ENCODE data around the gene SH3GL2.

SH3GL2 gene

DNA sequence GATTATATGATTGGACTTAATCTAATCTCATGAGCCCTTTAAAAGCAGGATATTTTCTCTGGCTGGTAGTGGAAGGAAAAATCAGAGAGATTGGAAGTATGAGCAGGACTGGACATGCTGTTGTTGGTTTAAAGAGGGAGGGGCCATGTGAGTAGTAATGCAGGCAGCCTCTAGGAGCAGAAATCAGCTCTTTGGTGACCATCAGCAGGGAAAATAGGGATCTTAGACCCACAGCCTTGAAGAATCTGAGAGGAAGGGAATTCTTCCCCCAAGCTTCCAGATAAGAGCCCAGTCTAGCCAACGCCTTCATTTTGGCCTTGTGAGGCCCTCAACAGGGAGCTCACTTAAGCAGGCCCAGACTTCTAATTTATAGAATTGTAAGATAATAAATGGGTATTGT lies 9.5 kb downstream of the SH3GL2 start:
- no peaks in the 10 kb centered on the region for H3K4me1 Mint-ChIP-seq (ENCODE audit: low read depth)
- H3K36me3 Mint-ChIP-seq (ENCODE audit: low read depth), result no peaks in the 10 kb centered on the region
- no peak overlapping the region for H3K27ac Mint-ChIP-seq
- no peaks in the 10 kb centered on the region for H3K9me3 Mint-ChIP-seq
- H3K27me3 Mint-ChIP-seq, result no peaks in the 10 kb centered on the region
- H3K4me3 Mint-ChIP-seq, result no peak overlapping the region
- intact Hi-C loops (cut with micrococcal nuclease), result no loop called here

DNA sequence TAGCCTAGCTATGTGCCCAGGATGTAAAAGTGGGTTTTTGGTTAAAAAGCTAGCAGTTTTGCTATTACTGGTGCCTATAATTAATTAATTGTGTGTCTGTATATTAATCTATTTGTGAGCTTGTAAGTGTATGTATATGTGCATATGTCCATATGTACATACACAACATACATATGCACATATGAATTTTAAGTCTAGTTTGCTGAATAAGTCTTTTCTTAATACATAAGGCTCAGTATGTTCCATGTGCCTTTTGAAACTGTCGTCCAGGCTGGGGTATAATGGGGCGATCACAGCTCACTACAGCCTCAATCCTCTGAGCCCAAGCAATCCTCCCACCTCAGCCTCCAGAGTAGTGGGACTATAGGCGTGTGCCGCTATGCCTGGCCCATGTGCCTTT lies 10.1 kb downstream of the SH3GL2 start:
- Mint-ChIP-seq H3K27ac (no peak overlapping the region), H3K4me3 (no peak overlapping the region), H3K27me3 (no peaks in the 10 kb centered on the region), H3K4me1 (ENCODE audit: low read depth) (no peaks in the 10 kb centered on the region), H3K36me3 (ENCODE audit: low read depth) (no peaks in the 10 kb centered on the region), H3K9me3 (no peaks in the 10 kb centered on the region)
- intact Hi-C loops (cut with micrococcal nuclease), result no loop called here

DNA sequence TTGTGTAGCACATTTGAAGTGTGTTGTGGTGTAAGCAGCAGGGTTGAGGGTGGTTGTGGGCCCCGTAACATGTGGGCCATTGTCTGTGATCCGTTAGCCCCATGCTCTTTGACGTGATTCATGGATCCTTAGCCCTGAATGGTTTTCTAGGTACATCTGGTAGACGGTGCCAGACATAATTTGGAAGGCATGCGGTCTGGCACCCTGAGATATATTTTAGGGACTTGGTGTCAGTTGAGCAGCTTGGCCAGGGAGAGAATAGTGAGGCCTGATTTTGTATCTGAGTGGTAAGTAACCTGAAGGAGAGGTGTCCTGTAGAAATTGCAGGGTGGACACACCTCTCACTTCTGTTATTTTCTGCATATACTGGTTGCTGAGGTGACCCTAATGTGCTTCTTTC lies 10.9 kb downstream of the SH3GL2 start:
- Mint-ChIP-seq H3K4me1 (ENCODE audit: low read depth) (no peaks in the 10 kb centered on the region), H3K27me3 (no peaks in the 10 kb centered on the region), H3K36me3 (ENCODE audit: low read depth) (no peaks in the 10 kb centered on the region), H3K4me3 (no peak overlapping the region), H3K9me3 (no peaks in the 10 kb centered on the region), H3K27ac (no peak overlapping the region)
- intact Hi-C loops (cut with micrococcal nuclease), result no loop called here

DNA sequence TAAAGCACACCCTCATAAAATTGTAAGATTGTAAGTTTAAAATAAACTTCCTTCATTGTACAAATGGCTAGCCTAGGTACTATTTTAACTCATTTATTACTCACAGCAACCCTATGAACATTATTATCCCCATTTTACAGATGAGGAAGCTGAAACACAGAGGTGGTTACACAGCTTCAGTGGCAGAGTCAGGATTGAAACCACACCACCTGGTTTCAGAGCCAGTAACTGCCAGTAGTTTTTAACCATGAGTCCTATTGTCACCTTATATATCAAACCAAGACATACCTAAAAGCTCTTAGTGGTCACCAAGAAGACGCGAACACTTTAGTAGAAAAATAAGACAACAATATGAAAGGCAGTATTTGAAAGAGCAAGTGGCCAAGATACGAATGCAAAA lies 16.1 kb downstream of the SH3GL2 start:
- no peaks in the 10 kb centered on the region for H3K4me1 Mint-ChIP-seq (ENCODE audit: low read depth)
- H3K4me3 Mint-ChIP-seq, result no peak overlapping the region
- H3K9me3 Mint-ChIP-seq, result no peaks in the 10 kb centered on the region
- intact Hi-C loops (cut with micrococcal nuclease), result no loop called here
- no peaks in the 10 kb centered on the region for H3K27me3 Mint-ChIP-seq
- H3K36me3 Mint-ChIP-seq (ENCODE audit: low read depth), result no peaks in the 10 kb centered on the region
- no peak overlapping the region for H3K27ac Mint-ChIP-seq

DNA sequence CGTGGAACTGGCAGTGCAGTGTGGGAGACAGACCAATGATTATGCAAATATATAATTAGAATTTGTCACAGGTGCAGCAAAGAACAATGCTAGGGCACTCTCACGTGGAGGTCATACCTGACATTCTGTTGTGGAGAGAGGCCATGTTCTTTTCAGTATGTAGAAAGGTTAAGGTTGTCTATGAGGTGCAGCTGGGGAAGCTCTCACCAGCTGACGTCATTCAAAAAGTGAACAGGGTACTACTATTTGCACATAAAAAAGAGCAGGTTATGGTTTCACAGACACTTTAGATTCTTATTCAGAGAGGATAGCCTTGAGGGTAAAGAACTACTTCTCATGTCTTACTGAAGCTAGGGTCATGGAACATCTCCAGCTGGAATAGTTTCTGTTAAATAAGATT lies 19.1 kb downstream of the SH3GL2 start:
- Mint-ChIP-seq H3K36me3 (ENCODE audit: low read depth) (no peaks in the 10 kb centered on the region), H3K4me3 (no peak overlapping the region), H3K4me1 (ENCODE audit: low read depth) (no peaks in the 10 kb centered on the region), H3K9me3 (no peaks in the 10 kb centered on the region), H3K27me3 (no peaks in the 10 kb centered on the region), H3K27ac (no peak overlapping the region)
- intact Hi-C loops (cut with micrococcal nuclease), result no loop called here

DNA sequence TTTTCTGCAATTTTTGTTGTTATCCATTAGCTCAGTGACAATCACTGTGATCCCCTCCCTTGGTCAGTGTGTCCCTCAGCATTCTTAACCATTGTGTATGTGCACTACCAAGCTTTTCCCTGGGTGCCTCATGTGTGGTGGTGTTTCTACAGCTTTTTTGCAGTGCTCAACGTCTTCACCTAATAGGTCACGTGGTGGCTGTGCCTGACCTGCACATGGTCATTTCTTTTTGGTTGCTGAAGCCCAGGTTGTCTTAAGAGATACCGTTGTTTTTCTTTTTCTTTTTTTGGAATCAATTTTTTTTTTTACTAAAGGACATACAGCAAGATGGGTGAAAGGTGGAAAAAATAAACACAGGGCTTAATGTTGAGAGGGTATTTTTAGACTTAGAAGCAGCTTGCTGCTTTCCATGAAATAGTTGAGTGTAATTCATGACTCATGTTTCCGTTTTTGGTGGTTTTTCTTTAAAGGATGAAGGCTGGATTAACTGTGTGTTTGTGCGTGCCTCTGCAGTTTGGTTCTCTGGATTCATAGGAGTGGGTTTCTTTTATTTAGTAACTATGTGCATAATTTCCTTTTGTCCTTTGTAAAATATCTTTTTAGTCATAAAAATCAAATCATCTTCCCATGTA lies 22.2 kb downstream of the SH3GL2 start:
- no peaks in the 10 kb centered on the region for H3K4me1 Mint-ChIP-seq (ENCODE audit: low read depth)
- no peak overlapping the region for H3K4me3 Mint-ChIP-seq
- H3K27ac Mint-ChIP-seq, result no peak overlapping the region
- no peaks in the 10 kb centered on the region for H3K27me3 Mint-ChIP-seq
- H3K36me3 Mint-ChIP-seq (ENCODE audit: low read depth), result no peaks in the 10 kb centered on the region
- intact Hi-C loops (cut with micrococcal nuclease), result no loop called here
- H3K9me3 Mint-ChIP-seq, result no peaks in the 10 kb centered on the region

DNA sequence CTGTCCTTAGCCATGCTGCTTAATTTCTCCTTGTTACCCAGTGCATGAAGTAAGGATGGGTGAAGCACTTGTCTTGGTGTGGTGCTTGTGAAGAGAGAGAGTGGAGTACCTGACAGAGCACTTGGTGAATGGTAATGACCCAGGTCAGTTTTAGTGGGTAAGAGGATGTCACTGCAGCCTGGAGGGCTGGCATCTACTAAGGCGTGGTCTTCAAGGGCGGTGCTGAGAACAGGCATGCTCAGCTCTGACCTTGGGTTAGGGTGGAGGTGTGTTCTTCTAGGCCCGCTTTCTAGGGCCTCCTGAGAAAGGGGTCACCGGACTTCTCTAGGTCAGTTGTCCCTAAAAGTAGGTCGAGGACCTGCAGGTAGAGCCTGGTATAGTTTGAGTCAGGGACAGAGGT lies 25.7 kb downstream of the SH3GL2 start:
- Mint-ChIP-seq H3K4me3 (no peak overlapping the region), H3K27me3 (no peaks in the 10 kb centered on the region)
- intact Hi-C loops (cut with micrococcal nuclease), result no loop called here

DNA sequence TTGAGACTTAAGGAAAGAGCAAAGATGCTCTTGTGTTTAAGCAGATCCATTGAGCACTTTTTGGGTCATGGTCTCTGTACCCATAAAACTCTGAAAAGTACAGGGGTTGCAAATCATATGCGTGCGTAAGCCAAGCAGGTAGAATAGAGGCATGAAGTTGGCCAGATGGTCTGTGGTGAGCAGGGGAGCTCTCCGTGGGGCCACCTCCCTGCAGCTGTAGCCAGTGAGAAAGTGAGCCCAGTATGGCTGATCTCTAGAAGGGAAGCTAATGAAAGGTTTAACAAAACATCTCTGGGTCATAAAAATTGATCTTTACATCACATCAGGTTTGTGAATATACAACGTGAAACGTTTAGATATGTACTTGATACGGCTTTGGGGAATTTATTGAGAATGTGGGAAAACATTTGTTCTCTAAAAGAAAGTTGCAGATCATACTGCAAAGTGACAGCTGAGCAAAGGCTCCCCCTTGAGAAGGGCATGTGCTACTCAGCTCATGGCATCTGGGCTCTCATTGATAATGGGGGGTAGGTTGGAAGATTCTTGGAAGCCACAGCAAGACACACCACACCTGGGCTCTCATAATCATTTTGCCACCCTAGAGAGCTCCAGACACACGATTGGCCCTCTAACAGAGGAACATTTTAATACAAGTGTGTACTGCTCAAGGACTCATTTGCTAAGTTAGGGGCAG lies 30.6 kb downstream of the SH3GL2 start:
- H3K36me3 Mint-ChIP-seq (ENCODE audit: low read depth), result no peaks in the 10 kb centered on the region
- no peaks in the 10 kb centered on the region for H3K27me3 Mint-ChIP-seq
- no peaks in the 10 kb centered on the region for H3K4me1 Mint-ChIP-seq (ENCODE audit: low read depth)
- no peaks in the 10 kb centered on the region for H3K9me3 Mint-ChIP-seq
- intact Hi-C loops (cut with micrococcal nuclease), result no loop called here
- no peak overlapping the region for H3K27ac Mint-ChIP-seq
- no peak overlapping the region for H3K4me3 Mint-ChIP-seq

More for the DNA sequence above, 25.7 kb downstream of the SH3GL2 start:
- no peaks in the 10 kb centered on the region for H3K9me3 Mint-ChIP-seq
- H3K36me3 Mint-ChIP-seq (ENCODE audit: low read depth), result no peaks in the 10 kb centered on the region
- no peak overlapping the region for H3K27ac Mint-ChIP-seq
- H3K4me1 Mint-ChIP-seq (ENCODE audit: low read depth), result no peaks in the 10 kb centered on the region

DNA sequence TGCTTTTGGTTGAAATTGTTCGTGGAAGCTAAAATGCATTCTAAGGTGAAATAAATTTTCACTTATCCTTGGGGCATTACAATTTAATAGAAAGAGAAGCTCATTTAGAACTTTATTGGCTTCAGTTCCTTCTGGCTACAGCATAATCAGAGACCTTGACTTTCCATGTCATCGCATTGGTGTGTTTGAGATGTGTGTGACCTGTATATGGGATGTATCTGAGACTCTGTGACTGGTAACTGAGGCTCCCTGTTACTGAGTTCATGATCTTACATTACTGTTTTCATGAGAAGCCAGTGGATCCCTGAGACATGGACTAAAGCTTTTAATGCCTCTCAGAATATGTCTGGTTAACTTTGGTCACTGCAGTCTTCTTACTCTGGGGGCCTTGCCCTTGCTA lies 32.5 kb downstream of the SH3GL2 start:
- H3K27me3 Mint-ChIP-seq, result no peaks in the 10 kb centered on the region
- no peaks in the 10 kb centered on the region for H3K9me3 Mint-ChIP-seq

DNA sequence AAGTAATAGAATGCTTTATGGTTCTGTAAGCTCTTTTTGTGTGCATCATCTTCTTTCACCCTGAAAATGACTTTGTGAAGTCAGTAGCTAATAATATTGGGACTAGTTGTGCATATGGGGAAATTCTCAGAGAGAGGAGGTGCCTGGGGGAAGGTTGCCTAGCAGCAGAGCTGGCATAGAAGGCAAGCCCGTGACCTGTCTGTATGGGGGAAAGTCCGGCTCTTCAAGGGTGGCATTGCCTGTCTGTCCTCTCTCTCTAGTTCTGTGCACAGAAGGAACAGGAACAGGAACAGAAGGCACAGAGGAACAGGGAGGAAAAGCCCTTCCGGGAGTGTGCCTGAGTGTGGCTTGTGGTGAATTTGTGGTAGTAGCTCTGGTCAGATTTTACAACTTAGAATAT lies 33.1 kb downstream of the SH3GL2 start:
- Mint-ChIP-seq H3K9me3 (no peaks in the 10 kb centered on the region), H3K27me3 (no peaks in the 10 kb centered on the region), H3K4me1 (ENCODE audit: low read depth) (no peaks in the 10 kb centered on the region), H3K4me3 (no peak overlapping the region), H3K27ac (no peak overlapping the region), H3K36me3 (ENCODE audit: low read depth) (no peaks in the 10 kb centered on the region)
- intact Hi-C loops (cut with micrococcal nuclease), result no loop called here

More for the DNA sequence above, 32.5 kb downstream of the SH3GL2 start:
- H3K4me1 Mint-ChIP-seq (ENCODE audit: low read depth), result no peaks in the 10 kb centered on the region
- H3K36me3 Mint-ChIP-seq (ENCODE audit: low read depth), result no peaks in the 10 kb centered on the region
- H3K4me3 Mint-ChIP-seq, result no peak overlapping the region
- no peak overlapping the region for H3K27ac Mint-ChIP-seq
- intact Hi-C loops (cut with micrococcal nuclease), result no loop called here

DNA sequence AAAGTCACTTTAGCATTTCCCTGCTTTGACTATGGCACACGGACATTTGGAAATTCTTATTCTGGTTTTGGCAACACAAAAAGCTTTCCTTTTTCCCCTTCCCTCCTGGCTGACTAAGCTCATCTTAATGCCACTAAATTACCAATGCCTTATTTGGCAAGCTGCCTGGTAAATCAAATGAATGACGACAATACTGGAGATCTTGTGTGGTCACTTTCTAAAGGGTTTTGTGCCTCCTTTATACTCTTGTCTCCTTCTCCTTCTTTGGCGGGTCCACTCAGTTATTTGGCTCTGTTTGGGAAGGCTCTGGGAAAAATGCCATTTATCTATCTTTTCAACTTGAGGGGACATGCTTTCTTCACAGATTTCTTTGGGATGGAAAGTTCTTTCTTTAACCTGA lies 34.9 kb downstream of the SH3GL2 start:
- intact Hi-C loops (cut with micrococcal nuclease), result no loop called here
- no peaks in the 10 kb centered on the region for H3K9me3 Mint-ChIP-seq
- H3K4me3 Mint-ChIP-seq, result no peak overlapping the region
- H3K27ac Mint-ChIP-seq, result no peak overlapping the region
- H3K27me3 Mint-ChIP-seq, result no peaks in the 10 kb centered on the region
- no peaks in the 10 kb centered on the region for H3K36me3 Mint-ChIP-seq (ENCODE audit: low read depth)
- H3K4me1 Mint-ChIP-seq (ENCODE audit: low read depth), result no peaks in the 10 kb centered on the region

DNA sequence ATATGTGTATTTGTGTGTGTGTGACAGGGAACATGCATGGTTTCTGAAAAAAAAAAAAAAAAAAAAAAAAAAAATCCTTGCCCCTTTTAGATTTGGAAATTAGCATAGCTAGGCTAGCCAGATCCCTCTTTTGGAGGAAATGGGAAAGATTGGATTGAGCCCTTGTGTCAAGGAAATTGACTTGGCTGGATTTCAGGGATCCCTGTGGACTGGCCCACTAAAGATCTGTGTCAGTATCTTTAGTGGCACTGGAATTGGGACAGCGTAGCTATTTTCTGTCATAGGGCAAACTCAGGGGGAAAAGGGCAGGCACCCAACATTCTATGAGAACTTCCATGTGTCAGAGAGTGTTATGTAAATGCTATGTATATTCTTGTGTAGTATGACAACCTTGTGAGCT lies 35.4 kb downstream of the SH3GL2 start:
- intact Hi-C loops (cut with micrococcal nuclease), result no loop called here
- Mint-ChIP-seq H3K27me3 (no peaks in the 10 kb centered on the region), H3K4me3 (no peak overlapping the region)

DNA sequence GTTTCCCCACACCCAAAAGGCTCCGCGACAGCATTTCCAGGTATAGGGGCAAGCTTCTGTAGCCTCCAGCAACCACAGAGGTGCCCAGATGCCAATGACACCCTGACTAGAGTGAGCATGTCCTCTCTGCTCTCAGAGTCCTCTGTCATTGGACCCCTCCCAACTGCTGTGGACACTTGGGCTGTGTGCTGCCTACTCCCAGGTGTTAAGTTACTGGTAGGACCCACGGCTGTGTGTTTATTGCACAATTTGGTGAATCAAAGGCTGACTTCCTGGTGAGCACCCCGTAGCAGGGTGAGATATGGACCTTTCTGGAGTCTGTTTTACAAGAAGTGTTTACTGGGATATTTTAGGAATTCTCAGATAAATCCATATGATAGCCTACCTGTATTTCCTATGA lies 36.0 kb downstream of the SH3GL2 start:
- no peak overlapping the region for H3K4me3 Mint-ChIP-seq
- intact Hi-C loops (cut with micrococcal nuclease), result no loop called here
- H3K4me1 Mint-ChIP-seq (ENCODE audit: low read depth), result no peaks in the 10 kb centered on the region
- H3K27ac Mint-ChIP-seq, result no peak overlapping the region
- no peaks in the 10 kb centered on the region for H3K9me3 Mint-ChIP-seq
- no peaks in the 10 kb centered on the region for H3K27me3 Mint-ChIP-seq
- no peaks in the 10 kb centered on the region for H3K36me3 Mint-ChIP-seq (ENCODE audit: low read depth)

More for the DNA sequence above, 35.4 kb downstream of the SH3GL2 start:
- Mint-ChIP-seq H3K36me3 (ENCODE audit: low read depth) (no peaks in the 10 kb centered on the region), H3K9me3 (no peaks in the 10 kb centered on the region), H3K27ac (no peak overlapping the region), H3K4me1 (ENCODE audit: low read depth) (no peaks in the 10 kb centered on the region)

DNA sequence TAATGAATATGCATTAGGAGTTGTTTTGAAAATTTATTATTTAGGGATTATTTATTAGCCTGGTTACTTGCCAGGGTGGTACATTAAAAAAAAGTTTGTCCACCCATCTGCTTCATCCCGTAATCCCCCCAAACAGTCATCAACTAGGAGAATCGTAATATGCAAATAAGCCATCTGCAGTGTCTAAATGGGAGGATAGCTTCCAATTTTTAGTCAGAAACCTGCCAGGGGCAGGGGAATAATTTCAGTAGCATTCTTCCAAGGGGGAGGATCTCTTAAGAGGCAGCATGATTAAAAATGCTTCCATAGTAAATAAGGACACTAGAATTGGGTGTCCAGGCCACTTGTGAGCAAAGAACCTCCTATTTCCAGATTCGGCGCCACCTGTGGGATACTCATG lies 43.3 kb downstream of the SH3GL2 start:
- Mint-ChIP-seq H3K27ac (no peak overlapping the region), H3K4me3 (no peak overlapping the region), H3K9me3 (no peaks in the 10 kb centered on the region), H3K27me3 (no peaks in the 10 kb centered on the region), H3K36me3 (ENCODE audit: low read depth) (no peaks in the 10 kb centered on the region), H3K4me1 (ENCODE audit: low read depth) (no peaks in the 10 kb centered on the region)
- intact Hi-C loops (cut with micrococcal nuclease), result no loop called here

DNA sequence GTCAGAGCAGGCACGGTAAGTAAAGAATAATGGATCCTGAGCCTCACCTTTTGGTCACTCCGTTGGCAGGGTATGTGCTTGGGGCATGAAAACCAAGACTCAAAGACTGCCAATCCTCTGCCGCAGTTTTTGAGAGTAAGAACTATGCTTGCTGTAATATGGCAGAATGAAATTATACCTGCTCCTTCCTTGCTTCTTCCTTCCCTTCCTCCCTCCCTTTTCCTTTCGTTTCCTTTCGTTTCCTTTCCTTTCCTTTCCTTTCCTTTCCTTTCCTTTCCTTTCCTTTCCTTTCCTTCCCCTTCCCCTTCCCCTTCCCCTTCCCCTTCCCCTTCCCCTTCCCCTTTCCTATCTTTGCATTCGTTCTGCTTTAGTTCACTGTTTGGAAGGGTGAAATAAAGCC lies 43.9 kb downstream of the SH3GL2 start:
- Mint-ChIP-seq H3K27me3 (no peaks in the 10 kb centered on the region), H3K4me3 (no peak overlapping the region), H3K36me3 (ENCODE audit: low read depth) (no peaks in the 10 kb centered on the region), H3K9me3 (no peaks in the 10 kb centered on the region), H3K27ac (no peak overlapping the region), H3K4me1 (ENCODE audit: low read depth) (no peaks in the 10 kb centered on the region)
- intact Hi-C loops (cut with micrococcal nuclease), result no loop called here

Data from dendritic cell treated with granulocyte-macrophage colony-stimulating factor and Interleukin-4, amounts not matched to agents 40 ng/mL and 50 ng/mL, for 4 days (primary cell).